Fibroblast of skin of left quadriceps (primary cell): Measurements from ENCODE around the gene ZSWIM1.
"Not testable (repeated sequence)": the region's sequence is repeated elsewhere in the genome, so short reads cannot be mapped to it uniquely, and the experiment has no call there.

Source experiments
- DNase-seq, 2 experiments: peaks; one replicate each; pipeline ENCODE4 v3.0.0-alpha.2; 2013; ENCODE audit warnings: low read depth in 2 of 2

Gene ZSWIM1

DNA sequence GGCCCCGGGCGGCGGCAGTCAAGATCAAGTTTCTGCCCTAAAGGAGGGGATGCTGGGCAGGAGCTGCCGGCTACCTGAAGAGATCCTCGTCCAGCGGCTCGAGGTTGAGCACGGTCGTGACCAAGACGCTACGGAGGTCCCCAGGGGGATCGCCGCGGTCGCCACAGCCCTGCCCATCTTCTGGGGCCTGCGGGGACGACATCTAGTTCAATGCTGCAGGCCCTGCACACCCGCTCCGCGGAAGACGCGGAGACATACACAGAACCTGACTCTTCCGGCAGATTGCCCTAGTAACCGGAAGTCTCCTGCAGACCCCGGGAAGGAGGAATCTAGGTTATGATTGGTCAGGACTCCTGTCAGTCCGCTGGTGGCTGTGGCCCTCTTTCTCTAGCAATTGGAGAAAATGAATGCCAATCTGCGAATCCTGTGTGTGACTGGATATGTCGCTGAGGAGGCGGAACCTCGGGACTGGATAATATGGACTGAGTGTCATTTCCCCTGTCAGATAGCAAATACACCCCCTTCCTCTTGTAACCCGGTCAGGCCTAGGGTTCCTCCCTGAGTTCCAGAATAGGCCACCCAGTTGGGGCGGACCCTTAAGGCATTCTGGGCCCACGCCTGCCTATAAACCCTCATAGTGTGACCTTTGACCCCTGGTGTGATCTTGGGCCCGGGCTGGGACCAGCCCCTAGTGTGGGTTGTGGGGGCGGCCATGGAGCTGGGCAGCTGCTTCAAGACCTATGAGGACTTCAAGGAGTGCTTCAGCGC, 23.7 kb upstream of the ZSWIM1 start, which contains the start of the genes ACOT8 and ZSWIM3:
Gene ACOT8, minus strand, starts transcription at position 279 of the 768 bp plus-strand sequence. Its CDS starts 77 bp downstream, at position 202.
Gene ZSWIM3, plus strand, starts transcription at position 501 of the 768 bp plus-strand sequence. Its CDS starts 212 bp downstream, at position 713.
- peak; percentile 100 for DNase-seq

DNA sequence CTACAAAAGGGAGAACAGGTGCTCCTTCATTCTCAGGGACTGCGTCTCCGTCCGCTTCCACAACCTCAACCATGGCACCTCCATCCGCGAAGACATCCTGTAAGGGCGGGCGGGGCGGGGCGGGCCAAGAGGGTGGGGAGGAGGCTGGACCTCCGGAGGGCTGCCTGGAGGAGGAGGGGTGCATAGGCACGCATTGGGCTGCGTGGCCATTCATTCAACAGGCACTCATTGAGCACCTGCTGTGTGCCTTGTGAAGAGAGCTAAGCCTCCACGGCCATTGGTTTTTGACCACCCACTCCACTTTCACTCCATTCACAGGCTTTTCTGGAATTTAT, 23.2 kb upstream of the ZSWIM1 start:
- no peak for DNase-seq

DNA sequence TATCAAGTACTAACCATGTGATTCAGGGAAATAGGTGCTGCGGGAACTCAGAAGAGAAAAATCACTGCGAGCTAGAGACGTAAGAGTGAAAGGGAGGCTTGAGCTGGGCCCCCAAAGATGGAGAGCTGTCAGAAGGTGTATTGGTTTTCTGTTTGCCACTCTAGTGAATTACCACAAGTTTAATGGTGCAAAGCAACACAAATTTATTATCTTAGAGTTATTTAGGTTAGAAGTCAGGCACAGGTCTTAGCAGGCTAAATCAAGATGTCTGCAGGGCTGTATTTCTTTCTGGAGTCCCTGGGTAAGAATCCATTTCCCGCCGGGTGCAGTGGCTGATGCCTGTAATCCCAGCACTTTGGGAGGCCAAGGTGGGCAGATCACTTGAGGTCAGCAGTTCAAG, 21.1 kb upstream of the ZSWIM1 start:
- no peak for DNase-seq

DNA sequence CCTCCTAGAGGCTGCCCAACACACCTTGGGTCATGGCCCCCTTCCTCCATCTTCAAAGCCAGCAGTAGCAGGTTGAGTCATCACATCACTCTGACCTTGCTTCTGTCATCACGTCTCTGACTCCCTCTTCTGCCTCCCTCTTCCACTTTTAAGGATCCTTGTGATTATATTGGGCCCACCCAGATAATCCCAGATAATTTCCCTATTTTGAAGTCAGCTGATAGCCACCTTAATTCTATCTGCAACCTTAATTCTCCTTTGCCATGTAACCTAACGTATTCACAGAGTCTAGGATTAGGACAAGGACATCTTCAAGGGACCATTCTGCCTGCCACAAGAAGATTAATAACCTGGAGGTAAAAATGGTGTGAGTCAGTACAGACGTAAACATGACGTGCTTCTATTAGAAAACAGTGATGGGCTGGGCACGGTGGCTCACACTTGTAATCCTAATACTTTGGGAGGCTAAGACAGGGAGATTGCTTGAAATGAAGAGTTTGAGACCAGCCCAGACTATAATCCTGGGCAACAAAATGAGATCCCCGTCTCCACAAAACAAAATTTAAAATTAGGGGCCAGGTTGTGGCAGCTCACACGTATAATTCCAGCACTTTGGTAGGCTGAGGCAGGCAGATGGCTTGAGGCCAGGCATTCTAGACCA, 20.3 kb upstream of the ZSWIM1 start:
- DNase-seq: no peak

- DNase-seq: no peak
Measured at GRCh38 chr20:45861221-45862075, 19.6 kb upstream of the ZSWIM1 start.

DNA sequence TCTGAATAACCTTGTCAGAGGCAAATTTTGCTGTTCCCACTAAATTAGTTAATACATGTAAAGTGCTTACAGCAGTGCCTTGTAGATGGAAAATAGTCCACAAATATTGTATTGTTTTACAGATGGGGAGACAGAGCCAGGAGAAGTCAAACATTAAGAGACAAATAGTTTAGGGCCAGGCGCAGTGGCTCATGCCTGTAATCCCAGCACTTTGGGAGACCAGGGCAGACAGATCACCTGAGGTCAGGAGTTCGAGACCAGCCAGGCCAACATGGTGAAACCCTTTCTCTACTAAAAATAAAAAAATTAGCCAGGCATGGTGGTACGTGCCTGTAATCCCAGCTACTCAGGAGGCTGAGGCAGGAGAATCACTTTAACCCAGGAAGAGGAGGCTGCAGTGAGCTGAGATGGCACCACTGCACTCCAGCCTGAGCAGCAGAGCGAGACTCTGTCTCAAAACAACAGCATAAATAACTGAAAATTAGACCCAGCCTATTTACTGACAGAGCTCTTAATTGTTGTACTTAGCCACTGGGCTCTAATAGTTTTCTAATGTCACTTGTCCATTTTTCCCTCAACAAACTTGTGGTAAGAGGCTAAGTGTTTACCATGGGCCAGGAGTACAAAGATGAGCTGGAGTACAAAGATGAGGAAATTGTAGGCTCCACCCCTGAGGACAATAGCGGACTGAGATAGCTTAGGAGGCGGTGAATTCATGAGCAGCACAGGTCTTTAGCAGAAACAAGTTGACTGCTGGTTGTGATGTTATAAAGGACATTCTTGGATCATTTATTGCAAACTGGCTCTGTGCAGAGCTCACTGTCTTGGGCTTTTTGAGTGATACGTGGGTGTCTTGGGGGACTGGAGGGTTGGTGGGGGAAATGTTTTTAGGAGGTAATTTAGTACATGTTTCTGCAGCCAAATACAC, 17.2 kb upstream of the ZSWIM1 start:
- DNase-seq: no peak

DNA sequence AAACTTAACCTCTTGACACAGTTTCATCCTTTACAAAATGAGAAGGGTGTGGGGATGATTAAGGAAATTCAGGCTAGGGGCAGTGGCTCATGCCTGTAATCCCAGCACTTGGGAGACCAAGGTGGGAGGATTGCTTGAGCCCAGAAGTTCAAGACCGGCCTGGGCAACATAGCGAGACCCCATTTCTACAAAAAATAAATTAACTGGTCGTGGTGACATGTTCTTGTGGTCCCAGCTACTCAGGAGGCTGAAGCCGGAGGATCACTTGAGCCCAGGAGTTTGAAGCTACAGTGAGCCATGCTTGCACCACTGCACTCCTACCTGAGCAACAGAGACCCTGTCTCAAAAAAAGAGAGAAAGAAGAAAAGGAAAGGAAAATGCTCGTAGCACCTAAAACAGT, 14.6 kb upstream of the ZSWIM1 start:
- no peak for DNase-seq

- no peak for DNase-seq
Measured at GRCh38 chr20:45867136-45867818, 13.8 kb upstream of the ZSWIM1 start.

DNA sequence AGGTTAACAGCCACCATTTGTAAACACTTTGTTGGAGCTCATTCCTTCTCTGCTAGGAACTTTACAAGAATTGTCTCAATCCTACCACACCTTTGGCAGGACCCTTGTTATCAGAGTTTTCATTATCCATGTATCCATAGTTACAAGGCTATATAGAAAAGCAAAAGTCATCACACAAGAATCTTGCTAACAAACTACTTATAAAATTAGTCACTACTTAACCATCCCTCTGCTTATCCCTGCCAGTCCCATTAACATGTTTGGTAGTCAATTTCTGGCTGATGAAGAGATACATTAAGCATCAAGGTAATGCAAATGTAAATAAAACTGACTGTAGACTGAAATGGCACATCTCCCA, 13.2 kb upstream of the ZSWIM1 start:
- peak in 1 of 2 experiments; percentile 39 for DNase-seq

GRCh38 chr20:45872626-45873025, 8.4 kb upstream of the ZSWIM1 start:
- DNase-seq: no peak

- no peak for DNase-seq
Measured at GRCh38 chr20:45873409-45874103, 7.5 kb upstream of the ZSWIM1 start.

DNA sequence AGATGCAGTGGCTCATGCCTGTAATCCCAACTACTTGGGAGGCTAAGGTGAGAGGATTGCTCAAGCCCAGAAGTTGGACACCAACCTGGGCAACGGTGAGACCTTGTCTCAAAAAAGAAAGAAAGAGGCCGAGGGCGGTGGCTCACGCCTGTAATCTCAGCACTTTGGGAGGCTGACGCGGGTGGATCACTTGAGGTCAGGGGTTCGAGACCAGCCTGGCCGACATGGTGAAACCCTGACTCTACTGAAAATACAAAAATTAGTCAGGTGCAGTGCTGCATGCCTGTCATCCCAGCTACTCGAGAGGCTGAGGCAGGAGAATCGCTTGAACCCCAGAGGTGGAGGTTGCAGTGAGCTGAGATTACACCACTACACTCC, 6.9 kb upstream of the ZSWIM1 start:
- DNase-seq: not testable (repeated sequence)

DNA sequence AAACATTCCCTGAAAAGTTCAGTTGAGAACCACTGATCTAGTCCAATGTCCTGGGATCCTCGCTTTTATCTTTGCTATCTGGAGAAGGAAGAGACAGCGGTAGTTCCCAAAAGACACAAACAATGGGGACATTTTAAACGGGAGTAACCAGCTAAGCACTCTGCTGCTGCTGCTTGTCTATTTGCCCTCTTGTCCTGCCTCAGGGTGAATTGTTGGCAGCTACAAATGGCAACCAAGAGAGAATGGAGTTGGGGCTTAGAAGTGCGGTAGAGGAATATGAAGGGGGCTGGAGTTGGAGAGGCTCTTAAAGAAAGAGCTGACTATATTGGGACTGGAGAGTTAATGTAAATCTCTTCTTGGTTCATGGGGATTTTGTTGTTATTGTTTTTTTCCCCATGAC, 6.5 kb upstream of the ZSWIM1 start:
- DNase-seq: no peak

DNA sequence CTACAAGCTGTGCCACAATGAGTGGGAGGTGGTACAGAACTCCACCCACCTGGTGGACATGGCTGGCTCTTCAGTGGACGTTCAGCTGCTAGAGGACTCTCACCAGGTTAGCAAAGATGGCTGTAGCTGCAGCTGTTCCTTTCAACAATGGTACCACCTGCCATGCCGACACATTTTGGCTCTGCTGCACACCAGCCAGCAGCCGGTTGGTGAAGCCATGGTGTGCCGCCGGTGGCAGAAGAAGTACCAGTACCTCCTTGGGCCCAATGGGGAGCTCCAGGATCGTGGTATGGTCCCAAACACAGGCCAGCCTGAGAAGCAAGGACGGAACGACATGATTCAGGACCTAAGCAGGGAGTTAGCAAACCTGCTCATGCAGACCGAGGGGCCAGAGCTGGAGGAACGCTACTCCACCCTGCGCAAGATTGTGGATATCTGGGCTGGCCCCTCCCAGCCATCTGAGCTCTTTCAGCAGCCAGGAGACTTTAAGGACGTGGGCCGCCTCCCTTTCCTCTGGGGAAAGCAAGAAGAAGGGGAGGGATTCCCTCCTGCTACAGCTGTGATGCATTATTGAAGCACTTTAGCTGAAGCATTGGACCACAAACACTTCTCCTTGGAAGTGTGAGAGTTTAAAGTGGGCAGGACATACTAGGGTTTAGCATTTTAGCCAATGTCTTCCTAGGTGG, 2.8 kb upstream of the ZSWIM1 start:
- no peak for DNase-seq

DNA sequence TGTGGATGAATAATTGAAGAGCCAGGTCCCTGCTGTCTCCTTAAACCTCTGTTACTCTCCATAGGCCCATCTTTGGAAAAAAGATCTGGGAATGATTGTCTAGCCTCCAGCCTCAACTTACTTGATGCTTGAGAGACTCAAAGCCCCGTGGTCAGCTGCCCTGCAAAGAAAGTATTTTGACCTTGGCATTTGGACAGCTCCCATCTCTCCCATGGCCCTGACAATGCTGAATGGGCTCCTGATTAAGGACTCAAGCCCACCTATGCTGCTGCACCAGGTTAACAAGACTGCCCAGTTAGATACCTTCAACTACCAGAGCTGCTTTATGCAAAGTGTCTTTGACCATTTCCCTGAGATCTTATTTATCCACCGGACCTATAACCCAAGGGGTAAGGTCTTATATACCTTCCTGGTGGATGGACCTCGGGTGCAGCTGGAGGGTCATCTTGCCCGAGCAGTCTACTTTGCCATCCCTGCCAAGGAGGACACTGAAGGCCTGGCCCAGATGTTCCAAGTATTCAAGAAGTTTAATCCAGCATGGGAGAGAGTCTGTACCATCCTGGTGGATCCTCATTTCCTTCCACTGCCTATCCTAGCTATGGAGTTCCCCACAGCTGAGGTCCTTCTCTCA, 1.6 kb downstream of the ZSWIM1 start:
- DNase-seq: no peak

DNA sequence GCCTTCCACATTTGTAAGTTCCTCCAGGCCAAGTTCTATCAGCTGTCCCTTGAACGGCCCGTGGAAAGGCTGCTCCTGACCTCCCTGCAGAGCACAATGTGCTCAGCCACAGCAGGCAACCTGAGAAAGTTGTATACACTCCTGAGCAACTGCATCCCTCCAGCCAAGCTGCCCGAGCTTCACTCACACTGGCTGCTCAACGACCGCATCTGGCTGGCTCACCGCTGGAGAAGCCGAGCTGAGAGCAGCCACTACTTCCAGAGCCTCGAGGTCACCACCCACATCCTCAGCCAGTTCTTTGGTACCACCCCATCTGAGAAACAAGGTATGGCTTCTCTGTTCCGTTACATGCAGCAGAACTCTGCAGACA, 2.1 kb downstream of the ZSWIM1 start:
- no peak for DNase-seq

GRCh38 chr20:45886590-45887345, 5.7 kb downstream of the ZSWIM1 start:
- DNase-seq: no peak

- no peak for DNase-seq
Measured at GRCh38 chr20:45887346-45887715, 6.3 kb downstream of the ZSWIM1 start, which contains the start of gene SPATA25. Gene SPATA25, minus strand, starts transcription at chr20:45887622. Its CDS starts 32 bp downstream, at chr20:45887590.
